Skin of body (tissue), 2 donors: ENCODE results near the gene ORC1. TPM values are rescaled to one million over a fixed set of nuclear protein-coding genes. Genes with fewer than 3 reads are reported as not detected.

Source experiments
- DNase-seq: peaks from one replicate; lab custom pipeline; 2025; lab: John Stamatoyannopoulos, UW
- total RNA-seq: library from RNA; depleted of rRNA; stranded (reverse); fragments of >200 nt; gene quantifications from one replicate; pipeline ENCODE4 v1.2.3, GENCODE V29; 2014

Gene ORC1
- 3.3 TPM for total RNA-seq

GRCh38 chr1:52404116-52404974 lies at the start of gene ORC1, which contains the start of gene PRPF38A:
TSS of gene ORC1 (minus strand) at chr1:52404423. CDS start at chr1:52402223, 2,200 bp downstream.
TSS of gene PRPF38A (plus strand) at chr1:52404602. CDS start at chr1:52404750, 148 bp downstream.
- peak; percentile 97 for DNase-seq

GRCh38 chr1:52444463-52444862 lies 40.2 kb upstream of the ORC1 start:
- no peak for DNase-seq

- no peak for DNase-seq
Observed at GRCh38 chr1:52439976-52440375, 35.8 kb upstream of the ORC1 start.

DNA sequence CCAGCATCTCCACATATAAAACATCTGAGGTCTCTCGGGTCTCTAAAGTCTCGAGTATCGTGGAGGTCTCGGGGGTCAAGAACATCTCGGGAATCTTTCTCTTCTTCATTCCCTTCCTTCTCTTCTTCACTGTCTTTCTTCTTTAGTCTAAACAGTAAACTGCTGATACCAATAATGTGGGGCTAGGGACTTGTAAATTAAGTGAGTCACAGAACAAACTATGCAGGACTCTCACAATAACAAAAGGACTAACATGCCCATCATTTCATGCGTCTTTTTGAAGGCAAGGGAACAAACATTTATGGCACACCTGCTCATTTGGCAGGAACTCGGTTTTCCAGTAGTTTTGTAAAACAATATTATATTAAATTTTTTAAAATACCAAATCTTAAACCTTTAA lies 32.6 kb upstream of the ORC1 start:
- no peak for DNase-seq

GRCh38 chr1:52435650-52436049 lies 31.4 kb upstream of the ORC1 start:
- no peak for DNase-seq

- DNase-seq, result no peak
Observed at GRCh38 chr1:52435211-52435610, 31.0 kb upstream of the ORC1 start.

GRCh38 chr1:52432807-52433206 lies 28.6 kb upstream of the ORC1 start:
- DNase-seq, result no peak

GRCh38 chr1:52427152-52427551 lies 22.9 kb upstream of the ORC1 start:
- no peak for DNase-seq

GRCh38 chr1:52426371-52426770 lies 22.1 kb upstream of the ORC1 start:
- DNase-seq, result no peak

DNA sequence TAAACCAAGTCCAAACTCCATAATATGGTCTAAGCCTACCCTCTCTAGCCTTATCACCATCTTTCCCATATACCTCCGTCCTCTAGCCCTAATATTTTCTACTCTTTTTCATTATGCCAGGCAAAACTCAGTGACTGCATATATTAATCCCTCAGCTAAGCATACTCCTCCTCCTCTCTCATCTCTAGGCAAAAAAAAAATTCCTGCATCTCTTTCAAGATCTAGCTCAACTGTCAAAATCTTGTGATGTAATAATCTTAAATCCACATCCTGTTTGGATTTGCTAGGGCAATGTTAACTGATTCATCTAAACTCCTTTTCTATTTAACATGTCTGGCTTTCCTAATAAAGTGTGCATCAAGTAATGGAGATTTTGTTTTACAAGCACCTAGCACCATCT lies 20.6 kb upstream of the ORC1 start:
- no peak for DNase-seq

- no peak for DNase-seq
Observed at GRCh38 chr1:52424231-52424636, 20.0 kb upstream of the ORC1 start.

DNA sequence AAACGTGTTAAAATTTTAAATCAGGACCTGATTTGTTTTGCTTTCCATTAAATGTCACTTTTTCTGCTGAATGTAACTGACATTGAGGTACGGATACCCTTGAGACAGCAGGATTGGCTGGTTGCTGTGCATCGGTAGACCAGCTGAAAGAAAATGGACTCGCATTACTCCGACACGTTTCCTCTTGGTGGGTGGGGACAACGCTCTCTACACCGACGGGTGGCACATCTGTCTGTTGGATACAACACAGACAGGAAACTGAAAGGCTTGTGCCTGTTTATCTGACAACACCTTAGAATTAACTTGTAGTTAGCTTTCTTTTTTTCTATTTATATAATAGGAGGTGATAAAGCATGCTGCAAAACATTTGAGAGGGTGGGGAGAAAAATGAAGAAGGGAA lies 19.5 kb upstream of the ORC1 start:
- DNase-seq, result no peak

GRCh38 chr1:52423055-52423454 lies 18.8 kb upstream of the ORC1 start:
- DNase-seq, result no peak

DNA sequence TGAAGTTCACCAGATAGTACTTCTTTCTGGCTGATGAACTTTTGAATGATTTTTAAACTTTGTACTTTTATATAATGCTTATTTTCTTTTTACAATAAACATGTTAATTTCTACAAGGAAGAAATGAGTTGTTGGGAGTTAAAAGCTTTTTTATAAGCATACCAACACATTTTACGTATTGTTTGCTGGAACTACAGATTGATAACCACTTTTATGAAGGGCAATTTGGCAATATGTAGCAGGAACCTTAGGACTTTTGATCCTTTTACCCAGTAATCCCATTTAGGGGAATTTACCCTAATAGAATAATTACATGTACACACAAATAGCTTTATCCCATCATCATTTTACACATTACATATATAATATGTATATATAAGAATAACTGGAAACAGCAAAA lies 16.5 kb upstream of the ORC1 start:
- no peak for DNase-seq

- no peak for DNase-seq
Observed at GRCh38 chr1:52416811-52417210, 12.6 kb upstream of the ORC1 start.

GRCh38 chr1:52414942-52415341 lies 10.7 kb upstream of the ORC1 start:
- DNase-seq, result no peak

- DNase-seq, result no peak
Observed at GRCh38 chr1:52413410-52413989, 9.3 kb upstream of the ORC1 start.

- DNase-seq, result no peak
Observed at GRCh38 chr1:52404975-52405338, 734 bp upstream of the ORC1 start.

GRCh38 chr1:52403566-52404115 lies 582 bp downstream of the ORC1 start:
- peak; percentile 15 for DNase-seq

GRCh38 chr1:52402860-52403240 lies 1.4 kb downstream of the ORC1 start:
- no peak for DNase-seq

GRCh38 chr1:52400131-52400530 lies 4.1 kb downstream of the ORC1 start:
- DNase-seq, result no peak

DNA sequence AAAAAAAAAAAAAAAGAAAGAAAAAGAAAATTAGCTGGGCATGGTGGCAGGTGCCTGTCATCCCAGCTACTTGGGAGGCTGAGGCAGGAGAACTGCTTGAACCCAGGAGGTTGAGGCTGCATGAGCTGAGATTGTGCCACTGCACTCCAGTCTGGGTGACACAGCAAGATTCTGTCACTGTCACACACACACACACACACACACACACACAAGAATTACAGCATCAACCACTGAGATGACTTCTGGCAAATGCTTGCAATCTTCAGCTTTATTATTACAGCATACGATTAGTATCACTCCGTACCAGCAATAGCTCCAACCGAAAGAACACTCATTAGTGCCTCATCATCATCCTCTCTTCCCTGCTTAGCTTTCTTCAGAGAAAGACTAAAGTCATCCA lies 4.6 kb downstream of the ORC1 start:
- no peak for DNase-seq

- no peak for DNase-seq
Observed at GRCh38 chr1:52393174-52393573, 11.0 kb downstream of the ORC1 start.
